ENCODE results near the gene GLI1.

DNA sequence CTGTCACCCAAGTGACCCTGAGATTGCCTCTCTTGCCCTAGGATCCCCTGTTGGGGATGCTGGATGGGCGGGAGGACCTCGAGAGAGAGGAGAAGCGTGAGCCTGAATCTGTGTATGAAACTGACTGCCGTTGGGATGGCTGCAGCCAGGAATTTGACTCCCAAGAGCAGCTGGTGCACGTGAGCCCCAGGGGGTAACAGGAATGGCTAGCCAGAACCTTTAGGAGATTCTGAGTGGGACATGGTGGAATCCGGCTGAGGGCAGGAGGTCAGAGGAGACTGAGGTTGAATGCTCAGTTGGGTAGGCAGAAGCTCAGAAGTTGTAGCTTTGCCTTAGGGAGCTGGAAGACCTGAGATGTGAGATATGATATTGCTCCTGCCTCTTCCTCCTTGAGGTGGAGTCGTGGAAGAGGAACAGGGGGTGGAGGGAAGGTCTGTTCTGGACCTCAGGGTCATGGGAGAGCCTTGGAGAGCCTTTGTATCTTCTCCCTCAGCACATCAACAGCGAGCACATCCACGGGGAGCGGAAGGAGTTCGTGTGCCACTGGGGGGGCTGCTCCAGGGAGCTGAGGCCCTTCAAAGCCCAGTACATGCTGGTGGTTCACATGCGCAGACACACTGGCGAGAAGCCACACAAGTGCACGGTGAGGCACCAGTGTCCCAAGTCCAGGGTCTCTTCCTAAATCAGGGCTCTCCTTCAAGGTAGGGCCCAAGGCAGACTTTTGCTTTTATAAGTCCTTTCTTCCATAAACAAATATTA, 6.3 kb downstream of the GLI1 start:
- TF ChIP-seq, protein P1, sequence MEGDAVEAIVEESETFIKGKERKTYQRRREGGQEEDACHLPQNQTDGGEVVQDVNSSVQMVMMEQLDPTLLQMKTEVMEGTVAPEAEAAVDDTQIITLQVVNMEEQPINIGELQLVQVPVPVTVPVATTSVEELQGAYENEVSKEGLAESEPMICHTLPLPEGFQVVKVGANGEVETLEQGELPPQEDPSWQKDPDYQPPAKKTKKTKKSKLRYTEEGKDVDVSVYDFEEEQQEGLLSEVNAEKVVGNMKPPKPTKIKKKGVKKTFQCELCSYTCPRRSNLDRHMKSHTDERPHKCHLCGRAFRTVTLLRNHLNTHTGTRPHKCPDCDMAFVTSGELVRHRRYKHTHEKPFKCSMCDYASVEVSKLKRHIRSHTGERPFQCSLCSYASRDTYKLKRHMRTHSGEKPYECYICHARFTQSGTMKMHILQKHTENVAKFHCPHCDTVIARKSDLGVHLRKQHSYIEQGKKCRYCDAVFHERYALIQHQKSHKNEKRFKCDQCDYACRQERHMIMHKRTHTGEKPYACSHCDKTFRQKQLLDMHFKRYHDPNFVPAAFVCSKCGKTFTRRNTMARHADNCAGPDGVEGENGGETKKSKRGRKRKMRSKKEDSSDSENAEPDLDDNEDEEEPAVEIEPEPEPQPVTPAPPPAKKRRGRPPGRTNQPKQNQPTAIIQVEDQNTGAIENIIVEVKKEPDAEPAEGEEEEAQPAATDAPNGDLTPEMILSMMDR (IDR thresholded peaks at IDR 0.05): no peak
- no peak for TF ChIP-seq POLR2A (IDR thresholded peaks at IDR 0.05)

All from prostate gland (tissue), 2 donors.